Vagina (tissue), 2 donors: ENCODE data around the gene ASB18.

Experiments
- POLR2A ChIP-seq, 2 donors: fragments of 450-650 bp; IDR thresholded peaks; one replicate each; pipeline ENCODE4 v1.6.1; 2017; ENCODE audit warnings: antibody characterized with exemption in 2 of 2, mild to moderate bottlenecking in 2 of 2, moderate library complexity in 2 of 2
- TF ChIP-seq, protein P1 (sequence below), 3 experiments: fragments of 450-650 bp in 2 of 3; fragments of 200-600 bp in 1 of 3; sonication (generic) in 1 of 3; IDR thresholded peaks; one replicate each; pipeline ENCODE4 v1.5.1; 2017 to 2019; ENCODE audit warnings: antibody characterized with exemption in 3 of 3, mild to moderate bottlenecking in 2 of 3, moderate library complexity in 2 of 3

DNA sequence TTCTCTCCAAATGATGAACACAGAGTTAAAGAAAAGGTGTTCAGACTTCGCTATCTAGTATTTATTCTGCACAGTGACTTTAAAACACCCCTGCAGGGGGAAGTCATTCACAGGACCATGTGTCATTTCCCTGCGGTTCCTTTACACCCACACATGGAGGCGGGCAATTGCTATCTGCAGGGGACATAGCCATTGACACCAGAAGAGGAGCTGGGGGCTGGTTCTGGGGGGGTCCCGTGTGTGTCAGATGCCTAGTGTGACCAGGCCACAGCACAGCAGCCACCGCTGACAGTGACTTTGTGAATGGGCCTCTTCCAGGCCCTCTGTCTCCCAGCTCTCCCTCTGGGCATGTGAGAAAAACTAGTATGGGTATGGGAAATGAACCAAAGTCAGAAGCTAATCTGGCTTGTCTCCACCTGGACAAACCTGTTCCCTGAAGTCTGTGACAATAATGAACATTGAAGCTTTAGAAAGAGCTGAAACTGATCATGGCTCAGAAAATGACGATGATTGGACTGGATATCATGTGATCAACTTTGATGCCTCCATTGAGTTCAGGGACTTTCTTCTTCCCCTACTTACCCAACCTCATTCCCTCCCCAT, 88.6 kb downstream of the ASB18 start:
- TF ChIP-seq POLR2A (IDR thresholded peaks at IDR 0.05), result no peak
- TF ChIP-seq, protein P1, sequence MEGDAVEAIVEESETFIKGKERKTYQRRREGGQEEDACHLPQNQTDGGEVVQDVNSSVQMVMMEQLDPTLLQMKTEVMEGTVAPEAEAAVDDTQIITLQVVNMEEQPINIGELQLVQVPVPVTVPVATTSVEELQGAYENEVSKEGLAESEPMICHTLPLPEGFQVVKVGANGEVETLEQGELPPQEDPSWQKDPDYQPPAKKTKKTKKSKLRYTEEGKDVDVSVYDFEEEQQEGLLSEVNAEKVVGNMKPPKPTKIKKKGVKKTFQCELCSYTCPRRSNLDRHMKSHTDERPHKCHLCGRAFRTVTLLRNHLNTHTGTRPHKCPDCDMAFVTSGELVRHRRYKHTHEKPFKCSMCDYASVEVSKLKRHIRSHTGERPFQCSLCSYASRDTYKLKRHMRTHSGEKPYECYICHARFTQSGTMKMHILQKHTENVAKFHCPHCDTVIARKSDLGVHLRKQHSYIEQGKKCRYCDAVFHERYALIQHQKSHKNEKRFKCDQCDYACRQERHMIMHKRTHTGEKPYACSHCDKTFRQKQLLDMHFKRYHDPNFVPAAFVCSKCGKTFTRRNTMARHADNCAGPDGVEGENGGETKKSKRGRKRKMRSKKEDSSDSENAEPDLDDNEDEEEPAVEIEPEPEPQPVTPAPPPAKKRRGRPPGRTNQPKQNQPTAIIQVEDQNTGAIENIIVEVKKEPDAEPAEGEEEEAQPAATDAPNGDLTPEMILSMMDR (IDR thresholded peaks at IDR 0.05), result no peak
